K562 (cell line): ENCODE measurements around the gene HMGB2. TPM values are rescaled to one million over a fixed set of nuclear protein-coding genes. Genes with fewer than 3 reads are reported as not detected.

Source experiments
- HNRNPL ChIP-seq: fragments of 200-400 bp; formaldehyde crosslinking; IDR thresholded peaks from 2 replicates; pipeline ENCODE4 v1.6.1; 2017; ENCODE audit warnings: low read depth, mild to moderate bottlenecking, low read length
- NR4A1 ChIP-seq, 2 experiments: fragments of 250-450 bp in 1 of 2; fragments of 450-650 bp in 1 of 2; sonication (Bioruptor Pico) in 1 of 2; IDR thresholded peaks; 2 replicates each; pipeline versions ENCODE4 v1.4.0 to v1.6.1; 2016 to 2020; ENCODE audit warnings: mild to moderate bottlenecking in 2 of 2, missing compliant biosample characterization in 1 of 2, missing genetic modification characterization in 1 of 2, moderate library complexity in 1 of 2
- PHF8 ChIP-seq: fragments of 200-600 bp; sonication (generic); IDR thresholded peaks from 2 replicates; pipeline ENCODE4 v1.6.1; 2012; ENCODE audit warnings: mixed run types, mild to moderate bottlenecking, inconsistent platforms, low read length, moderate library complexity, borderline replicate concordance
- PPARD ChIP-seq: fragments of 250-450 bp; sonication (Bioruptor Pico); IDR thresholded peaks from 2 replicates; pipeline ENCODE4 v1.8.0; 2022; ENCODE audit warnings: inconsistent platforms, mild to moderate bottlenecking, moderate library complexity
- RBFOX2 ChIP-seq: fragments of 200-400 bp; formaldehyde crosslinking; IDR thresholded peaks from 2 replicates; pipeline ENCODE4 v1.6.1; 2017; ENCODE audit warnings: low read depth, mild to moderate bottlenecking, low read length, moderate library complexity
- RBM34 ChIP-seq: fragments of 200-400 bp; formaldehyde crosslinking; IDR thresholded peaks from 2 replicates; pipeline ENCODE4 v1.6.1; 2018; ENCODE audit warnings: low read length, borderline replicate concordance; ENCODE audit not compliant: insufficient read depth
- SRSF9 ChIP-seq: fragments of 200-400 bp; formaldehyde crosslinking; IDR thresholded peaks from 2 replicates; pipeline ENCODE4 v1.6.1; 2017; ENCODE audit warnings: low read depth, low read length, borderline replicate concordance
- STAT5B ChIP-seq: fragments of 250-450 bp; sonication (Bioruptor Pico); IDR thresholded peaks from 2 replicates; pipeline ENCODE4 v1.8.0; 2021; ENCODE audit warnings: mild to moderate bottlenecking, inconsistent platforms
- ZKSCAN1 ChIP-seq: fragments of 150-350 bp; IDR thresholded peaks from 2 replicates; pipeline ENCODE4 v1.6.1; 2016; ENCODE audit warnings: low read depth, low read length
- ZNF143 ChIP-seq: sonication (generic); formaldehyde crosslinking; IDR thresholded peaks from 2 replicates; pipeline ENCODE4 v1.9.0; 2022; ENCODE audit warnings: mild to moderate bottlenecking, missing genetic modification reagents
- polyA plus RNA-seq, 8 experiments: library from polyadenylated mRNA; depleted of rRNA in 4 of 8; stranded (reverse) in 5 of 8; unstranded in 3 of 8; fragments of >200 nt; fragmentation: Nextera tagmentation in 2 of 8; fragmentation: Illumina TruSeq in 1 of 8; extraction: Ambion mirVana in 2 of 8; extraction: Trizol in 1 of 8; gene quantifications; 2 replicates each; pipeline versions ENCODE4 v1.2.1 to v1.2.3, GENCODE V29; 2011 to 2014; ENCODE audit warnings: inconsistent platforms in 1 of 8, missing spikeins in 1 of 8
- total RNA-seq, 7 experiments: library from RNA; depleted of rRNA in 6 of 7; stranded (reverse); fragments of >200 nt in 6 of 7; fragmentation: Illumina TruSeq in 2 of 7; extraction: Trizol in 2 of 7; gene quantifications; 2 replicates each; pipeline versions ENCODE4 v1.2.1 to v1.2.3, GENCODE V29; 2011 to 2021; ENCODE audit warnings: low replicate concordance in 1 of 7
- TF ChIP-seq, protein P1 (sequence below): fragments of 450-650 bp; IDR thresholded peaks from one replicate; pipeline ENCODE4 v1.6.1; 2018; ENCODE audit warnings: mild to moderate bottlenecking, moderate library complexity; ENCODE audit not compliant: partially characterized antibody
- TF ChIP-seq, protein P2 (sequence below): fragments of 450-650 bp; conservative IDR thresholded peaks from 2 replicates; pipeline ENCODE4 v1.6.1; 2016; ENCODE audit warnings: missing genetic modification characterization, low read depth, mild to moderate bottlenecking, control low read depth, missing compliant biosample characterization
- TF ChIP-seq, protein P3 (sequence below): sonication (generic); formaldehyde crosslinking; IDR thresholded peaks from 2 replicates; pipeline ENCODE4 v1.8.1; 2023; ENCODE audit warnings: mild to moderate bottlenecking, missing genetic modification reagents
- TF ChIP-seq, protein P4 (sequence below): IDR thresholded peaks from 2 replicates; pipeline ENCODE4 v1.6.1; 2011; ENCODE audit warnings: borderline replicate concordance, low read depth, mild to moderate bottlenecking, moderate library complexity, low read length; ENCODE audit not compliant: insufficient read depth, poor library complexity, severe bottlenecking
- TF ChIP-seq, protein P5 (sequence below): fragments of 450-650 bp; IDR thresholded peaks from 2 replicates; pipeline ENCODE4 v1.6.1; 2018; ENCODE audit not compliant: partially characterized antibody

Gene HMGB2
- total and polyA plus RNA-seq, 9 of the 15 experiments (the other 6 are each of a cell fraction or from before 2014, with no cell fraction given) = 309 to 822 (median 626) TPM

DNA sequence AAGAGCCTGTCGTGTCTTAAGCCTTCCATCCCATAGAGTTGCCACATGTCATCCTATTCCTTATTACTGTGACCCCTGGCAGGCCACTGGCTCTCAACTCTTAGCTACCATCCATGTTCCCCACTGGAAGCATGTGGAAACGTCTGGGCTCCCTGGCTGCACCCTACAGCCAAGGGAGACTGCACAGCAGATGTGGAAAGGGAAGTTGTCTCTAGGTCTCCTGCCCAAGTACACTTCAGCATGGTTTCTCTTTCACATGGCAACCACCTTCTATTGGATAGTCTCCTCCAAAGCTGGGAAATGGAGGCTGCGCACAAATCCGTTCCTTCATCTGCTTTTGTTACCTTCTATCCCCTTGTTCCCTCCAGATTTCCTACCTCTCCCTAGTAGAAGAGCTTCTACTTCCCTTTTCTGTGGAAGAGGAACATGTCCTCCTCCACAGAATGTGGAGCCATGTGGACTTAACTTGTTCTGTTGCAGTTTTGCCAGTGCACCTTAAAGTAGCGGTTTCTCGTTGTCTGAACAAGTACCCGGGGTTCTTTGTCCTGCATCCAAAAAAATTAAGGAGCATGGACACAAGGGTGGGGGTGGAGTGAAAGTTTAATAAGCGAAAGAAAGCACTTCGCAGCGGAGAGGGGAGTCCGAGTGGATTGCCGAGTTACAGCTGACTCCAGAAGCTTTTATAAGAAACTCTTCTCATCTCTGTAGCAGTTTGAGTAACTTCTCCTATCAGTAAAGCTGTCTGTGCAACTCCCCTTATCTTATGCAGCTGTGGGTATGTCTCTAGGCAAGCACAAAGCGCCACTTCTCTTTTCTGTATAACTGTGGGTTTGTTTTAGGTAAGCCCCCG is 52.5 kb downstream of the HMGB2 start (continued):
- TF ChIP-seq, protein P1, sequence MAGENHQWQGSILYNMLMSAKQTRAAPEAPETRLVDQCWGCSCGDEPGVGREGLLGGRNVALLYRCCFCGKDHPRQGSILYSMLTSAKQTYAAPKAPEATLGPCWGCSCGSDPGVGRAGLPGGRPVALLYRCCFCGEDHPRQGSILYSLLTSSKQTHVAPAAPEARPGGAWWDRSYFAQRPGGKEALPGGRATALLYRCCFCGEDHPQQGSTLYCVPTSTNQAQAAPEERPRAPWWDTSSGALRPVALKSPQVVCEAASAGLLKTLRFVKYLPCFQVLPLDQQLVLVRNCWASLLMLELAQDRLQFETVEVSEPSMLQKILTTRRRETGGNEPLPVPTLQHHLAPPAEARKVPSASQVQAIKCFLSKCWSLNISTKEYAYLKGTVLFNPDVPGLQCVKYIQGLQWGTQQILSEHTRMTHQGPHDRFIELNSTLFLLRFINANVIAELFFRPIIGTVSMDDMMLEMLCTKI = no peak
- TF ChIP-seq ZKSCAN1 = no peak
- no peak for TF ChIP-seq SRSF9
- TF ChIP-seq, protein P2, sequence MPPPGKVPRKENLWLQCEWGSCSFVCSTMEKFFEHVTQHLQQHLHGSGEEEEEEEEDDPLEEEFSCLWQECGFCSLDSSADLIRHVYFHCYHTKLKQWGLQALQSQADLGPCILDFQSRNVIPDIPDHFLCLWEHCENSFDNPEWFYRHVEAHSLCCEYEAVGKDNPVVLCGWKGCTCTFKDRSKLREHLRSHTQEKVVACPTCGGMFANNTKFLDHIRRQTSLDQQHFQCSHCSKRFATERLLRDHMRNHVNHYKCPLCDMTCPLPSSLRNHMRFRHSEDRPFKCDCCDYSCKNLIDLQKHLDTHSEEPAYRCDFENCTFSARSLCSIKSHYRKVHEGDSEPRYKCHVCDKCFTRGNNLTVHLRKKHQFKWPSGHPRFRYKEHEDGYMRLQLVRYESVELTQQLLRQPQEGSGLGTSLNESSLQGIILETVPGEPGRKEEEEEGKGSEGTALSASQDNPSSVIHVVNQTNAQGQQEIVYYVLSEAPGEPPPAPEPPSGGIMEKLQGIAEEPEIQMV (tag) = no peak
- TF ChIP-seq RBM34 = no peak
- peak; percentile 25; the same call in 1 of the 2 replicates for TF ChIP-seq PHF8
- TF ChIP-seq ZNF143 (CRISPR knock-in tag) = no peak
- TF ChIP-seq, protein P3, sequence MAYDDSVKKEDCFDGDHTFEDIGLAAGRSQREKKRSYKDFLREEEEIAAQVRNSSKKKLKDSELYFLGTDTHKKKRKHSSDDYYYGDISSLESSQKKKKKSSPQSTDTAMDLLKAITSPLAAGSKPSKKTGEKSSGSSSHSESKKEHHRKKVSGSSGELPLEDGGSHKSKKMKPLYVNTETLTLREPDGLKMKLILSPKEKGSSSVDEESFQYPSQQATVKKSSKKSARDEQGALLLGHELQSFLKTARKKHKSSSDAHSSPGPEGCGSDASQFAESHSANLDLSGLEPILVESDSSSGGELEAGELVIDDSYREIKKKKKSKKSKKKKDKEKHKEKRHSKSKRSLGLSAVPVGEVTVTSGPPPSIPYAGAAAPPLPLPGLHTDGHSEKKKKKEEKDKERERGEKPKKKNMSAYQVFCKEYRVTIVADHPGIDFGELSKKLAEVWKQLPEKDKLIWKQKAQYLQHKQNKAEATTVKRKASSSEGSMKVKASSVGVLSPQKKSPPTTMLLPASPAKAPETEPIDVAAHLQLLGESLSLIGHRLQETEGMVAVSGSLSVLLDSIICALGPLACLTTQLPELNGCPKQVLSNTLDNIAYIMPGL (CRISPR knock-in tag) = no peak
- TF ChIP-seq, protein P4, sequence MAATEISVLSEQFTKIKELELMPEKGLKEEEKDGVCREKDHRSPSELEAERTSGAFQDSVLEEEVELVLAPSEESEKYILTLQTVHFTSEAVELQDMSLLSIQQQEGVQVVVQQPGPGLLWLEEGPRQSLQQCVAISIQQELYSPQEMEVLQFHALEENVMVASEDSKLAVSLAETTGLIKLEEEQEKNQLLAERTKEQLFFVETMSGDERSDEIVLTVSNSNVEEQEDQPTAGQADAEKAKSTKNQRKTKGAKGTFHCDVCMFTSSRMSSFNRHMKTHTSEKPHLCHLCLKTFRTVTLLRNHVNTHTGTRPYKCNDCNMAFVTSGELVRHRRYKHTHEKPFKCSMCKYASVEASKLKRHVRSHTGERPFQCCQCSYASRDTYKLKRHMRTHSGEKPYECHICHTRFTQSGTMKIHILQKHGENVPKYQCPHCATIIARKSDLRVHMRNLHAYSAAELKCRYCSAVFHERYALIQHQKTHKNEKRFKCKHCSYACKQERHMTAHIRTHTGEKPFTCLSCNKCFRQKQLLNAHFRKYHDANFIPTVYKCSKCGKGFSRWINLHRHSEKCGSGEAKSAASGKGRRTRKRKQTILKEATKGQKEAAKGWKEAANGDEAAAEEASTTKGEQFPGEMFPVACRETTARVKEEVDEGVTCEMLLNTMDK = no peak
- no peak for TF ChIP-seq RBFOX2
- no peak for TF ChIP-seq STAT5B (CRISPR knock-in tag)
- no peak for TF ChIP-seq HNRNPL
- TF ChIP-seq NR4A1 (CRISPR knock-in tag; IDR thresholded peaks at IDR 0.05) = no peak
- no peak for TF ChIP-seq NR4A1 (tag; IDR thresholded peaks at IDR 0.05)
- TF ChIP-seq PPARD (CRISPR knock-in tag) = no peak
- TF ChIP-seq, protein P5, sequence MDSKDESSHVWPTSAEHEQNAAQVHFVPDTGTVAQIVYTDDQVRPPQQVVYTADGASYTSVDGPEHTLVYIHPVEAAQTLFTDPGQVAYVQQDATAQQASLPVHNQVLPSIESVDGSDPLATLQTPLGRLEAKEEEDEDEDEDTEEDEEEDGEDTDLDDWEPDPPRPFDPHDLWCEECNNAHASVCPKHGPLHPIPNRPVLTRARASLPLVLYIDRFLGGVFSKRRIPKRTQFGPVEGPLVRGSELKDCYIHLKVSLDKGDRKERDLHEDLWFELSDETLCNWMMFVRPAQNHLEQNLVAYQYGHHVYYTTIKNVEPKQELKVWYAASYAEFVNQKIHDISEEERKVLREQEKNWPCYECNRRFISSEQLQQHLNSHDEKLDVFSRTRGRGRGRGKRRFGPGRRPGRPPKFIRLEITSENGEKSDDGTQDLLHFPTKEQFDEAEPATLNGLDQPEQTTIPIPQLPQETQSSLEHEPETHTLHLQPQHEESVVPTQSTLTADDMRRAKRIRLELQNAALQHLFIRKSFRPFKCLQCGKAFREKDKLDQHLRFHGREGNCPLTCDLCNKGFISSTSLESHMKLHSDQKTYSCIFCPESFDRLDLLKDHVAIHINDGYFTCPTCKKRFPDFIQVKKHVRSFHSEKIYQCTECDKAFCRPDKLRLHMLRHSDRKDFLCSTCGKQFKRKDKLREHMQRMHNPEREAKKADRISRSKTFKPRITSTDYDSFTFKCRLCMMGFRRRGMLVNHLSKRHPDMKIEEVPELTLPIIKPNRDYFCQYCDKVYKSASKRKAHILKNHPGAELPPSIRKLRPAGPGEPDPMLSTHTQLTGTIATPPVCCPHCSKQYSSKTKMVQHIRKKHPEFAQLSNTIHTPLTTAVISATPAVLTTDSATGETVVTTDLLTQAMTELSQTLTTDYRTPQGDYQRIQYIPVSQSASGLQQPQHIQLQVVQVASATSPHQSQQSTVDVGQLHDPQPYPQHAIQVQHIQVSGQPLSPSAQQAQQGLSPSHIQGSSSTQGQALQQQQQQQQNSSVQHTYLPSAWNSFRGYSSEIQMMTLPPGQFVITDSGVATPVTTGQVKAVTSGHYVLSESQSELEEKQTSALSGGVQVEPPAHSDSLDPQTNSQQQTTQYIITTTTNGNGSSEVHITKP = peak; percentile 47
